M059J (cell line): ENCODE measurements around the gene LOXL1. TPM values are rescaled to one million over a fixed set of nuclear protein-coding genes. Genes with fewer than 3 reads are reported as not detected.

Experiments
- DNase-seq: peaks from one replicate; pipeline ENCODE4 v3.0.0-alpha.2; 2012; ENCODE audit warnings: low read depth
- total RNA-seq: library from RNA; depleted of rRNA; stranded (reverse); fragments of >200 nt; shearing (Covaris generic); gene quantifications from 2 replicates; pipeline ENCODE4 v1.2.3, GENCODE V29; 2014

Gene LOXL1
- total RNA-seq, 1 experiment from 2014 or later, result 189 TPM

- DNase-seq, result peak; percentile 43
Measured at GRCh38 chr15:73921254-73921925, 4.9 kb upstream of the LOXL1 start.

- DNase-seq, result peak; percentile 55
Measured at GRCh38 chr15:73922186-73923151, 3.8 kb upstream of the LOXL1 start.

- no peak for DNase-seq
Measured at GRCh38 chr15:73923156-73923487, 3.1 kb upstream of the LOXL1 start.

- DNase-seq, result no peak
Measured at GRCh38 chr15:73923488-73924164, 2.6 kb upstream of the LOXL1 start.

GRCh38 chr15:73924171-73924921 is 1.9 kb upstream of the LOXL1 start:
- DNase-seq, result peak; percentile 89

- DNase-seq, result no peak
Measured at GRCh38 chr15:73925848-73926218, 429 bp upstream of the LOXL1 start.

GRCh38 chr15:73927003-73927475 is 777 bp downstream of the LOXL1 start:
- DNase-seq, result peak; percentile 58

GRCh38 chr15:73927476-73928240 is 1.4 kb downstream of the LOXL1 start:
- DNase-seq, result peak; percentile 58

- peak; percentile 67 for DNase-seq
Measured at GRCh38 chr15:73928241-73928579, 1.9 kb downstream of the LOXL1 start.

GRCh38 chr15:73928971-73929627 is 2.8 kb downstream of the LOXL1 start:
- peak; percentile 27 for DNase-seq

GRCh38 chr15:73930371-73930770 is 4.1 kb downstream of the LOXL1 start:
- peak; percentile 92 for DNase-seq

GRCh38 chr15:73930790-73931281 is 4.6 kb downstream of the LOXL1 start:
- DNase-seq, result peak; percentile 96

- DNase-seq, result no peak
Measured at GRCh38 chr15:73931441-73931840, 5.2 kb downstream of the LOXL1 start.

- no peak for DNase-seq
Measured at GRCh38 chr15:73932381-73933191, 6.3 kb downstream of the LOXL1 start.

- no peak for DNase-seq
Measured at GRCh38 chr15:73934281-73934680, 8.0 kb downstream of the LOXL1 start.

- no peak for DNase-seq
Measured at GRCh38 chr15:73935547-73935946, 9.3 kb downstream of the LOXL1 start.

- no peak for DNase-seq
Measured at GRCh38 chr15:73936181-73936580, 9.9 kb downstream of the LOXL1 start.

- DNase-seq, result no peak
Measured at GRCh38 chr15:73936588-73937290, 10.5 kb downstream of the LOXL1 start.

- no peak for DNase-seq
Measured at GRCh38 chr15:73937296-73937695, 11.0 kb downstream of the LOXL1 start.
